Gastrocnemius medialis (tissue), 4 donors: Measurements from ENCODE around the gene DOCK4.

Experiments used
- POLR2A ChIP-seq, 2 donors: fragments of 450-650 bp; IDR thresholded peaks; one replicate each; pipeline ENCODE4 v1.6.1; 2017; ENCODE audit warnings: antibody characterized with exemption in 2 of 2, mild to moderate bottlenecking in 2 of 2, moderate library complexity in 2 of 2
- TF ChIP-seq, protein P1 (sequence below), 5 experiments: fragments of 450-650 bp in 3 of 5; fragments of 200-600 bp in 2 of 5; sonication (generic) in 2 of 5; IDR thresholded peaks in 4 of 5; conservative IDR thresholded peaks in 1 of 5; 1 replicate in 4 of 5; 2 replicates in 1 of 5; pipeline ENCODE4 v1.5.1; 2016 to 2019; ENCODE audit warnings: antibody characterized with exemption in 5 of 5, mild to moderate bottlenecking in 3 of 5, moderate library complexity in 3 of 5

DNA sequence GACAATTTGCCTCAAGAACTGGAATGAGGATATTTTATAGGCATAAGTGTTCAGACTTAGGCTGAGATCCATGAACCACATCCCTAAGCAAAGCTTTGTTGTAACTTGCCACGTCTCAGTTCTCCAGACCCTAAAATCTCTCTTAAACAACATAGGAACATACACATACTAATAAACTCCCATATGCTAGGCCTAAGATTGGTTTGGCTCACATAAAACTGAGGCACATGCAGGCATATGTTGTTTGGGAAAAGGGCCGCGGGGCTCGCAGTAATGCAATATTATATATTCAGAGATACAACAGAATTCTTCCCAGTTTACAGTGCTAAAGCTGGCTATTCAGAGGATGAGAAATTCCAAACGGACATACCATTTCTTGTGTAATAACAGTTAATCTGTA lies 61.0 kb downstream of the DOCK4 start:
- TF ChIP-seq, protein P1, sequence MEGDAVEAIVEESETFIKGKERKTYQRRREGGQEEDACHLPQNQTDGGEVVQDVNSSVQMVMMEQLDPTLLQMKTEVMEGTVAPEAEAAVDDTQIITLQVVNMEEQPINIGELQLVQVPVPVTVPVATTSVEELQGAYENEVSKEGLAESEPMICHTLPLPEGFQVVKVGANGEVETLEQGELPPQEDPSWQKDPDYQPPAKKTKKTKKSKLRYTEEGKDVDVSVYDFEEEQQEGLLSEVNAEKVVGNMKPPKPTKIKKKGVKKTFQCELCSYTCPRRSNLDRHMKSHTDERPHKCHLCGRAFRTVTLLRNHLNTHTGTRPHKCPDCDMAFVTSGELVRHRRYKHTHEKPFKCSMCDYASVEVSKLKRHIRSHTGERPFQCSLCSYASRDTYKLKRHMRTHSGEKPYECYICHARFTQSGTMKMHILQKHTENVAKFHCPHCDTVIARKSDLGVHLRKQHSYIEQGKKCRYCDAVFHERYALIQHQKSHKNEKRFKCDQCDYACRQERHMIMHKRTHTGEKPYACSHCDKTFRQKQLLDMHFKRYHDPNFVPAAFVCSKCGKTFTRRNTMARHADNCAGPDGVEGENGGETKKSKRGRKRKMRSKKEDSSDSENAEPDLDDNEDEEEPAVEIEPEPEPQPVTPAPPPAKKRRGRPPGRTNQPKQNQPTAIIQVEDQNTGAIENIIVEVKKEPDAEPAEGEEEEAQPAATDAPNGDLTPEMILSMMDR (IDR thresholded peaks at IDR 0.05 in 4 of 5, conservative IDR thresholded peaks at IDR 0.05 in 1 of 5) = no peak
- no peak for TF ChIP-seq POLR2A (IDR thresholded peaks at IDR 0.05)
